Small intestine (tissue), 7 donors: ENCODE measurements around the gene DNAJC7. TPM values are rescaled to one million over a fixed set of nuclear protein-coding genes. Genes with fewer than 3 reads are reported as not detected.

ENCODE experiments used
- DNase-seq, 2 donors: peaks; one replicate each; pipeline versions ENCODE4 v3.0.0 to v3.0.0-alpha.2; 2013
- FAIRE-seq: peaks from 2 replicates; lab custom pipeline; 2012; peaks lifted over from hg19 to GRCh38; lab: Jason Lieb, UNC
- H3K27ac ChIP-seq, 3 donors: one replicate each; pipeline ENCODE4 v1.5.1; 2013; ENCODE audit warnings: low read length in 2 of 3, mild to moderate bottlenecking in 2 of 3, control low read depth in 1 of 3, inconsistent platforms in 1 of 3, low read depth in 1 of 3, moderate library complexity in 1 of 3
- H3K27me3 ChIP-seq, 3 donors: one replicate each; pipeline ENCODE4 v1.6.1; 2013; ENCODE audit warnings: low read length in 3 of 3, inconsistent platforms in 1 of 3; ENCODE audit not compliant: control insufficient read depth in 3 of 3, insufficient read depth in 3 of 3
- H3K36me3 ChIP-seq, 3 donors: one replicate each; pipeline ENCODE4 v1.6.1; 2013; ENCODE audit warnings: low read length in 3 of 3, inconsistent platforms in 1 of 3, low read depth in 1 of 3, mild to moderate bottlenecking in 1 of 3, moderate library complexity in 1 of 3; ENCODE audit not compliant: control insufficient read depth in 3 of 3, insufficient read depth in 2 of 3
- H3K4me1 ChIP-seq, 3 donors: one replicate each; pipeline ENCODE4 v1.6.1; 2013; ENCODE audit warnings: low read length in 2 of 3, inconsistent platforms in 1 of 3, low read depth in 1 of 3, mild to moderate bottlenecking in 1 of 3, moderate library complexity in 1 of 3; ENCODE audit not compliant: control insufficient read depth in 3 of 3, insufficient read depth in 2 of 3
- H3K4me3 ChIP-seq, 3 donors: one replicate each; pipeline ENCODE4 v1.5.1; 2013; ENCODE audit warnings: low read length in 3 of 3, control low read depth in 1 of 3, inconsistent platforms in 1 of 3, low read depth in 1 of 3, mild to moderate bottlenecking in 1 of 3, moderate library complexity in 1 of 3
- H3K9me3 ChIP-seq, 2 donors: one replicate each; pipeline ENCODE4 v1.6.1; 2013; ENCODE audit warnings: low read depth in 1 of 2, low read length in 1 of 2; ENCODE audit not compliant: control insufficient read depth in 2 of 2, insufficient read depth in 1 of 2
- WGBS, 3 donors: extraction: QIAGEN DNeasy Blood & Tissue Kit; methylation state at CpG; one replicate each; pipeline ENCODE4 v1.1.7; 2013; 5-methylcytosine and 5-hydroxymethylcytosine counted together
- polyA plus RNA-seq, 4 donors: library from polyadenylated mRNA; stranded (reverse) in 3 of 4; unstranded in 1 of 4; fragments of 200-250 nt in 3 of 4; fragments of 120-200 nt in 1 of 4; gene quantifications; one replicate each; pipeline versions ENCODE4 v1.2.1 to v1.2.3, GENCODE V29; 2013
- donor health status: healthy with polysubstance abuse.
- donor health status: control.
- donor health status: control.
- donor health status: Bipolar disorder and iron deficiency.
- donor health status: healthy.

The DNAJC7 gene
- polyA plus RNA-seq, 4 donors, result 70.0 to 91.2 (median 74.7) TPM

DNA sequence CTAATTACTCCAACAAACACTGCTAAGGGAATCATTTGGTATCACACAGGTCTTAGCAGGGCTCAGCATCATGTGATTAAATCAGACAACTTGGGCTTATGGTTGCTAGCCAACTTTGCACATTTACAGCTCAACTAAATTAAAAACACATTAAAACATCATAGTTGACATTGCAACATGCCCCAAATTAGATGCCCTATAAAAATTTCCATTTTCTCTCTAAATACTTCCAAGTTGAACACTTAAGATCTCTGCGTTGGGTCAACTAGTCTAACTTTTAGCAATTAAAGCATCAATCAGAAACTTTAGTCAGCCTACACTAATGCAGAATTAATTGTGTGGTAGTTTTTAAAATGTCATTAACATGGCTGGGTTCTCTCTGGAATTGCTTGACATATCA is 12.1 kb downstream of the DNAJC7 start:
- no peak for FAIRE-seq

DNA sequence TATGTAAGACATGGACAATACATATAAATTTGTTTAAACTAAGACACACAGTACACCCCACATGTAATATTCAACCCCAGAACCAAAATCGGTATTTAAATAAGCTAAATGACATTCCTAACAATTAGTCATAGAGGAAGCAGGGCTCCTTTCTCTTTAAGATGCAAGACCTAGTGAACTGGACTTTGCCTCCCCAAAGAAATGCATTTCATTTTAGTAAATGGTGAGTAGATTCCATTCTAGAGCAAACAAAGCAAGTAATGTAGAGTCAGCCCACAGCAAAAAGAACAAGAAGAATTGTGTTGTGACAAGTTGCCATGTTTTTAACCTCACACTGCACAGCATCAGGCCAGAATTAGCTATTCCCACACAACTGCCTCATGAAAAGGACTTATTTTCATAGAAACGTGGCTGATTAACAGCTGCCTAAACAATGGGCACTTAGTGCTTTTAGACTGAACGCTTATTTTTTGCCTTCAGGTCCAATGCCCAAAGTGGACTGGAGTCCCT is 14.4 kb downstream of the DNAJC7 start:
- Histone ChIP-seq H3K4me3 (no peak overlapping the region), H3K27me3 (no peaks in the 10 kb centered on the region), H3K4me1 (peaks cover 15 to 28% (median 16%) of the 10 kb centered on the region in 3 donors), H3K36me3 (peaks cover 11 to 28% (median 12%) of the 10 kb centered on the region in 3 donors), H3K9me3 (no peaks in the 10 kb centered on the region), H3K27ac (peak overlapping the region in 2 of 3 donors; percentile 51 to 63)
- peak; percentile 62 to 80 for DNase-seq
- no peak for FAIRE-seq
- WGBS, 3 donors, result 18 to 54% (median 23%) methylated on average over 3 of the region's 3 CpGs

More for the DNA sequence above, 12.1 kb downstream of the DNAJC7 start:
- Histone ChIP-seq H3K27ac (no peak overlapping the region), H3K9me3 (no peaks in the 10 kb centered on the region), H3K4me1 (peaks cover 15 to 28% (median 16%) of the 10 kb centered on the region in 3 donors), H3K4me3 (no peak overlapping the region), H3K36me3 (peaks cover 3 to 19% (median 6%) of the 10 kb centered on the region in 3 donors), H3K27me3 (no peaks in the 10 kb centered on the region)
- WGBS, 3 donors, result 81 to 86% (median 85%) methylated on average over 1 of the region's 1 CpG
- DNase-seq, result no peak

DNA sequence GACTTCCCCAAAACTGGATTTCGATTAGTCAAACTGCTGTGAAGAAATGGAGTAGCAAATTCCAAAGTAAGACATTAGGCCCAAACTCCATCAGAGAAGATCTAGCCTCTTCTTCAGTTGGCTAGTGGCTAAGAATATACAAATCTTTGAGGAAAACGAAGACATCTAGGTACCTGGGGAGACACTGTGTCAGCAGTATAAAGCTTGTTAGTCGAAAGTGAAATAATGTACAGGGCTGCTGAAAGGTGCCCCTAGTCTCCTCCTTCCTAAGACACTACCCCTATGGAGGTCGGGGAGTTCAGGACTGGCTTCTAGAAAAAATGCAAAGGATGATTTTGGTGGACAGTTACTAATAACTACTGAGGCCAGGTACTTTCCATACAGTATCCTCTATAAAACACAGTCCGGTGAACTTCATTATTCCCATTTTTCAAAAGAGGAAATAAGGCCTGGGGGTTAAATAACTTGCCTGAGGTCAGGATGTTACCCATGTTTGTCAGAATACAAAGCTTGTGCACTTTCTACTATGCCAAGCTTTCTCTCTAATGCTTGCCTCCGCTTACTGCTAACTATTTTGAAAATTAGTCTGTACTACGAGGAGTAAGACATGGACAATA is 15.0 kb downstream of the DNAJC7 start:
- Histone ChIP-seq H3K9me3 (no peaks in the 10 kb centered on the region), H3K27ac (no peak overlapping the region), H3K4me3 (no peak overlapping the region), H3K36me3 (peaks cover 11 to 31% (median 12%) of the 10 kb centered on the region in 3 donors), H3K27me3 (no peaks in the 10 kb centered on the region), H3K4me1 (peaks cover 15 to 28% (median 16%) of the 10 kb centered on the region in 3 donors)
- 86 to 88% (median 88%) methylated on average over 7 of the region's 7 CpGs for WGBS, 3 donors
- DNase-seq (no peak), FAIRE-seq (no peak)

DNA sequence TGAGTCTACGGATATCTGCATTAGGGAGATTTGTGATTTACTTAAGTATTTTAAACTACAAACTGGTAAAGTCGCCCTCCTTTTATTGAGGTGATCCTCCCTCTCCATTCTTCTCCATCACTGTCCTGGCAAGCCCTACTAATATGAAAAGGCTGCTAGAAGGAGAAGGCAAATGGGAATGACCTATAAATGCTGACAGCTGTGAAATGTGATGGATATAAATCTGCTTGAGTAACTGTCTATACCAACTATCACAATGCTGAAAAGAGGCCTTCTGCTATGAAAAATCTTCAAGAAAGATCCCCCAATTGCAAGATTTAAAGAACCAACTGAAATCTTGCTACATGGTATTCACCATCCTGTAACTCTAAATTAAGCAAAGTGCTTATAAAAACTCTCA is 15.5 kb downstream of the DNAJC7 start:
- Histone ChIP-seq H3K4me3 (no peak overlapping the region), H3K4me1 (peaks cover 15 to 28% (median 16%) of the 10 kb centered on the region in 3 donors), H3K27ac (no peak overlapping the region), H3K9me3 (no peaks in the 10 kb centered on the region), H3K36me3 (peaks cover 11 to 36% (median 17%) of the 10 kb centered on the region in 3 donors), H3K27me3 (no peaks in the 10 kb centered on the region)
- WGBS, 3 donors, result 73 to 93% (median 89%) methylated on average over 2 of the region's 2 CpGs
- no peak for FAIRE-seq
- no peak for DNase-seq

GRCh38 chr17:42000413-42001133 is 16.7 kb downstream of the DNAJC7 start:
- Histone ChIP-seq H3K27ac (peak overlapping the region; percentile 2 to 60 (median 37)), H3K4me3 (no peak overlapping the region), H3K4me1 (peaks cover 15 to 28% (median 16%) of the 10 kb centered on the region in 3 donors), H3K27me3 (no peaks in the 10 kb centered on the region), H3K36me3 (peaks cover 17 to 43% (median 19%) of the 10 kb centered on the region in 3 donors), H3K9me3 (no peaks in the 10 kb centered on the region)
- peak; percentile 61 to 83 for DNase-seq
- WGBS, 3 donors, result 18 to 62% (median 49%) methylated on average over 3 of the region's 3 CpGs
- FAIRE-seq, result no peak

DNA sequence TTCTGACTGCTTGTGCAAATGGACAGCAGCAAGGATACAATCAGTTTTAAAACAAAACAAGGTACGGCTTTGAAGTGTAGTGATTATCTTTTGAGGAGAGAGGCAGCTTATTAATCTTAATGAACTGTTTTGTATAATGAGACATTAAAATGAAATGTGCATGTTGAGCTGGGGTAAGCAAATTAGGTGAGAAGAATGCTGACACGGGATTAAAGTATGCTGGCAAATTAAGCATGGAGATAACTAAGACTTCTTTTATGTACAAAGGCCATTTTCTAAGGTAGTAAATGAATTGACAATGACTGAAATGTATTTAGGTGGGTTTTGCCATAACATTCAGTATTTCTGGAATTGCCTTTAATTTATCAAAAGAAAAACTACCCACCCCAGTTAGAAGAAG is 18.7 kb downstream of the DNAJC7 start:
- DNase-seq, result no peak
- 35 to 41% (median 38%) methylated on average over 2 of the region's 2 CpGs for WGBS, 3 donors

GRCh38 chr17:41996855-41997164 is 20.4 kb downstream of the DNAJC7 start:
- Histone ChIP-seq H3K27me3 (no peaks in the 10 kb centered on the region), H3K9me3 (no peaks in the 10 kb centered on the region), H3K4me1 (peaks cover 0 to 7% (median 2%) of the 10 kb centered on the region in 3 donors), H3K4me3 (no peak overlapping the region), H3K36me3 (peaks cover 22 to 62% (median 23%) of the 10 kb centered on the region in 3 donors), H3K27ac (peak overlapping the region in 1 of 3 donors; percentile 18)
- 83 to 93% (median 91%) methylated on average over 2 of the region's 2 CpGs for WGBS, 3 donors
- FAIRE-seq (no peak), DNase-seq (no peak)

More for the DNA sequence above, 18.7 kb downstream of the DNAJC7 start:
- Histone ChIP-seq H3K36me3 (peaks cover 19 to 52% (median 23%) of the 10 kb centered on the region in 3 donors), H3K27me3 (no peaks in the 10 kb centered on the region), H3K27ac (no peak overlapping the region), H3K9me3 (no peaks in the 10 kb centered on the region), H3K4me3 (no peak overlapping the region), H3K4me1 (peaks cover 7 to 21% (median 13%) of the 10 kb centered on the region in 3 donors)
- FAIRE-seq, result no peak

- Histone ChIP-seq H3K27me3 (no peaks in the 10 kb centered on the region), H3K4me3 (no peak overlapping the region), H3K9me3 (no peaks in the 10 kb centered on the region), H3K36me3 (peaks cover 21 to 62% (median 22%) of the 10 kb centered on the region in 3 donors), H3K4me1 (peaks cover 0 to 6% (median 2%) of the 10 kb centered on the region in 3 donors), H3K27ac (peak overlapping the region in 1 of 3 donors; percentile 33)
- DNase-seq (no peak), FAIRE-seq (no peak)
- 69 to 90% (median 84%) methylated on average over 3 of the region's 3 CpGs for WGBS, 3 donors
Measured at GRCh38 chr17:41992576-41992975, 24.7 kb downstream of the DNAJC7 start.
